ENCODE results near the gene SMARCD3. TPM values are rescaled to one million over a fixed set of nuclear protein-coding genes. Genes with fewer than 3 reads are reported as not detected.

The SMARCD3 gene
- total RNA-seq, 6 experiments from 2014 or later = 2.4 to 7.3 (median 2.7) TPM

GRCh38 chr7:151213826-151214225 lies 34.7 kb downstream of the SMARCD3 start:
- TF ChIP-seq CTCF (IDR thresholded peaks at IDR 0.05) (no peak), POLR2A (IDR thresholded peaks at IDR 0.05) (no peak)
- Histone ChIP-seq H3K27ac (no peak overlapping the region), H3K36me3 (peaks cover 0 to 56% (median 21%) of the 10 kb centered on the region in 4 donors), H3K9me3 (no peaks in the 10 kb centered on the region), H3K4me3 (no peak overlapping the region), H3K4me1 (no peaks in the 10 kb centered on the region), H3K27me3 (no peaks in the 10 kb centered on the region)
- intact Hi-C loops (cut with DNase I) = no loop called here
- no peak for ATAC-seq
- no peak for DNase-seq
- no CpG with 5 or more reads among the region's 3 CpGs for WGBS (ENCODE audit: insufficient coverage, low coverage, low lambda C conversion rate, missing lambda C conversion rate)

DNA sequence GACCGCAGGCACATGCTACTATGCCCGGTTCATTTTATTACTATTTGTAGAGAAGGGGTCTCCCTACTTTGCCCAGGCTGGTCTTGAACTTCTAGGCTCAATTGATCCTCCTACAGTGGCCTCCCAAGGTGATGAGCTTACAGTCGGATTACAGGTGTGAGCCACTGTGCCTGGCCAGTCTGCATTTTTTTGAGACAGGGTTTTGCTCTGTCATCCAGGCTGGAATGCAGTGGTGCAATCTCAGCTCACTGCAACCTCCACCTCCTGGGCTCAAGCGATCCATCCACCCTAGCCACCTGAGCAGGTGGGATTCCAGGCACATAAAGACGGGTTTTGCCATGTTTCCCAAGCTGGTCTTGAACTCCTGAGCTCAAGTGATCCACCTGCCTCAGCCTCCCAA lies 35.9 kb downstream of the SMARCD3 start:
- no peak for TF ChIP-seq POLR2A (IDR thresholded peaks at IDR 0.05)
- no peak for TF ChIP-seq CTCF (IDR thresholded peaks at IDR 0.05)
- Histone ChIP-seq H3K4me1 (no peaks in the 10 kb centered on the region), H3K9me3 (no peaks in the 10 kb centered on the region), H3K27ac (no peak overlapping the region), H3K27me3 (no peaks in the 10 kb centered on the region), H3K36me3 (peaks cover 0 to 44% (median 15%) of the 10 kb centered on the region in 4 donors), H3K4me3 (no peak overlapping the region)
- no peak for ATAC-seq
- intact Hi-C loops (cut with DNase I) = no loop called here
- WGBS (ENCODE audit: insufficient coverage, low coverage, low lambda C conversion rate, missing lambda C conversion rate) = 85% methylated on average over 5 of the region's 5 CpGs
- DNase-seq = no peak

DNA sequence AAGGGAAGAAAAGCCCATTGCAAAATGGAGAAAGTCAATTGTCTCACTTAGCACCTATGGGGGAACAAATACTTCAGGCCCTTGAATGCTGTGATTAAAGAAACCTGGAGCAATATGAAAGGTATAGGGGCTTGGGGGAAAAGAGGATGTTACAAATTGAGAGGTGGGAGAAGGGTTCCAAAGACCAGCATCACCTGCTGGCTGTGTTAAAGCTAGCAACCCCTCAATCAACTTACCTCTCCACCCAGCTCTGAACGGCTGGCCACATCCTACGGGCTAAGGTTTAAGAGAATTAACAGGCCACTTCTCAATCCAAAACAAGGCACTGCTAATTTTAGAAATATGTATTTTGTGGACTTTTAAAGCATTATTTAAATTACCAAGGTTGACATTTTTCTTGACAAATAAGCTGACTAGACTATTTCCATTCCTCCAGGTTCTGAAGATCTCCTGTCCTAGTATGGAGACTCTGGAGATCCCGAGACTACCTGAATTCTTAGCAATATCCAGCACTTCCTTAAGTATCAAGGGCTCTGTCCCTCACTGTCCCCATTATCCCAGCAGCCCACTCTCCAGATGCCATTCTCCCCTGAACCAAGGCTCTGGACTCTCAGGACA lies 37.2 kb downstream of the SMARCD3 start:
- no peak for TF ChIP-seq POLR2A (IDR thresholded peaks at IDR 0.05)

DNA sequence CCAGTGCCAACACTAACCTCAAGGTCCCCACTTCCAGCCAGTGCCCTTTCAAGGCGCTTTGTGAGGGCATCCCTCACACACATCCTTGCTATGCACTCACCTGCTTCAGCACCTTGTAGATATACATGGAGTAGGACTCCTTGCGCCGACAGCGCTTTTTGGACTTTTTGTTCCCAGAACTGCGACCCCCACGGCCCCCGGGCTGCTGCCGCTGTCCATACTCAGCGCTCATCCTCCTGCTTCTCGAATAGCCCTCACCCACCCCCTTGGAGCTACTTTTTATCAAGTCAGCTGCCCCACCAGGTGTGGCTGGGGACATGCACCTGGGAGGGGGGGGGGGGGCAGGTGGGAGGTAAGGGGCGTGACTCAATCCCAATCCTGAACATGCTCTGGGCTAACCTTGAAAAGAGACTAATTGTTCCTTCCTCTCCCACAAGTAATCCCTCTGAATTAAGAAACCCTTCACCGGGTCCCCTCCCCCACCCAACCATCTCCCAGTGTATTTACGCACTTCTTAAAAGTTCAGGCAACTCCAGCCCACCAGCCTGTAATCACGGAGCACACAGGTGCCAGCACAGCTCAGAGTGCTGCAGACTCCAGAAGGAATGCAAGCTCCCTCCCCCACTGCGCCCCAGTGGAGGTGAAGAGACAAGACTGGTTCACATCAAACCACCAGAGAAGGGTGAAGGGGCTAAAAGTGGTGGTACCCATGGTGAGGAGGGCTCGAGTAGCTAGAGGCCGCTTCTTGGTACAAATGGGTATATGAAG lies 38.2 kb downstream of the SMARCD3 start, which contains the start of gene H2BK1:
Gene H2BK1 (minus strand): TSS at position 402 of the 768 bp plus-strand sequence. CDS start 170 bp downstream, at position 232.
- H3K27ac ChIP-seq = no peak within 1 kb of the TSS
- no peaks in the 10 kb centered on the region for H3K27me3 ChIP-seq
- no peak for DNase-seq
- ATAC-seq = no peak
- no peaks in the 10 kb centered on the region for H3K9me3 ChIP-seq
- H3K4me3 ChIP-seq = no peak within 1 kb of the TSS
- no peak for TF ChIP-seq POLR2A (IDR thresholded peaks at IDR 0.05)
- TF ChIP-seq CTCF (IDR thresholded peaks at IDR 0.05) = no peak
- no peaks in the 10 kb centered on the region for H3K4me1 ChIP-seq
- 81% methylated on average over 16 of the region's 17 CpGs for WGBS (ENCODE audit: insufficient coverage, low coverage, low lambda C conversion rate, missing lambda C conversion rate)
- peaks cover 0 to 21% (median 8%) of the 10 kb centered on the region in 4 donors for H3K36me3 ChIP-seq
- intact Hi-C loops (cut with DNase I) = no loop called here

More for the DNA sequence above, 37.2 kb downstream of the SMARCD3 start:
- intact Hi-C loops (cut with DNase I) = no loop called here
- Histone ChIP-seq H3K4me3 (no peak overlapping the region), H3K4me1 (no peaks in the 10 kb centered on the region), H3K27me3 (no peaks in the 10 kb centered on the region), H3K36me3 (peaks cover 0 to 31% (median 11%) of the 10 kb centered on the region in 4 donors), H3K9me3 (no peaks in the 10 kb centered on the region), H3K27ac (no peak overlapping the region)
- 78% methylated on average over 3 of the region's 3 CpGs for WGBS (ENCODE audit: insufficient coverage, low coverage, low lambda C conversion rate, missing lambda C conversion rate)
- ATAC-seq (no peak), DNase-seq (no peak)

- Histone ChIP-seq H3K4me1 (no peaks in the 10 kb centered on the region), H3K36me3 (peaks cover 0 to 14% (median 3%) of the 10 kb centered on the region in 4 donors), H3K9me3 (no peaks in the 10 kb centered on the region), H3K4me3 (no peak overlapping the region), H3K27ac (no peak overlapping the region), H3K27me3 (no peaks in the 10 kb centered on the region)
- WGBS (ENCODE audit: insufficient coverage, low coverage, low lambda C conversion rate, missing lambda C conversion rate) = no CpG with 5 or more reads among the region's 6 CpGs
- no peak for TF ChIP-seq POLR2A (IDR thresholded peaks at IDR 0.05)
- no peak for TF ChIP-seq CTCF (IDR thresholded peaks at IDR 0.05)
- ATAC-seq = no peak
- no peak for DNase-seq
- intact Hi-C loops (cut with DNase I) = no loop called here
These were observed 38.9 kb downstream of the SMARCD3 start for GRCh38 chr7:151209588-151209987.
